Loucy (cell line): ENCODE data around the gene ITPRIP.
A peak's percentile ranks its signal among the peaks of the same experiment; 100 is the strongest.

Source experiments
- H2AFZ ChIP-seq: fragments of 200-600 bp; sonication (generic); 2 replicates; pipeline ENCODE4 v1.6.0; 2016; ENCODE audit warnings: antibody characterized with exemption, mild to moderate bottlenecking, low read length, moderate library complexity
- H3F3A ChIP-seq: fragments of 200-600 bp; 2 replicates; pipeline ENCODE4 v1.6.0; 2016; ENCODE audit warnings: antibody characterized with exemption, low read depth, mild to moderate bottlenecking
- H3K27me3 ChIP-seq: fragments of 200-600 bp; sonication (generic); 2 replicates; pipeline ENCODE4 v1.6.1; 2014; ENCODE audit warnings: low read length, mild to moderate bottlenecking; ENCODE audit not compliant: insufficient read depth, poor library complexity, severe bottlenecking
- H3K36me3 ChIP-seq: fragments of 200-600 bp; sonication (generic); 2 replicates; pipeline ENCODE4 v1.6.1; 2016; ENCODE audit warnings: low read length; ENCODE audit not compliant: insufficient read depth
- H3K4me1 ChIP-seq: fragments of 200-600 bp; sonication (generic); 2 replicates; pipeline ENCODE4 v1.5.1; 2014; ENCODE audit warnings: low read length, mild to moderate bottlenecking; ENCODE audit not compliant: insufficient read depth, poor library complexity, severe bottlenecking
- H3K4me2 ChIP-seq: fragments of 200-600 bp; sonication (generic); 2 replicates; pipeline ENCODE4 v1.6.0; 2014; ENCODE audit warnings: antibody characterized with exemption, low read length, low read depth, mild to moderate bottlenecking; ENCODE audit not compliant: poor library complexity, severe bottlenecking
- H3K4me3 ChIP-seq: fragments of 200-600 bp; sonication (generic); 2 replicates; pipeline ENCODE4 v1.5.1; 2014; ENCODE audit warnings: low read length, mild to moderate bottlenecking, mixed read lengths; ENCODE audit not compliant: poor library complexity, severe bottlenecking
- H3K79me2 ChIP-seq: fragments of 200-600 bp; sonication (generic); 2 replicates; pipeline ENCODE4 v1.6.1; 2014; ENCODE audit warnings: low read length; ENCODE audit not compliant: insufficient read depth
- H3K9ac ChIP-seq: fragments of 200-600 bp; sonication (generic); 2 replicates; pipeline ENCODE4 v1.6.0; 2014; ENCODE audit warnings: mild to moderate bottlenecking, low read depth, low read length, moderate library complexity; ENCODE audit not compliant: poor library complexity, severe bottlenecking
- H3K9me2 ChIP-seq: fragments of 200-600 bp; sonication (generic); replicated peaks from 2 replicates; pipeline ENCODE4 v1.6.1; 2016; ENCODE audit warnings: low read depth, low read length, mixed read lengths
- H3K9me3 ChIP-seq: fragments of 200-600 bp; sonication (generic); 2 replicates; pipeline ENCODE4 v1.6.1; 2014; ENCODE audit warnings: mild to moderate bottlenecking, antibody characterized with exemption, low read length, low read depth; ENCODE audit not compliant: insufficient read depth
- H4K20me1 ChIP-seq: fragments of 200-600 bp; sonication (generic); 2 replicates; pipeline ENCODE4 v1.6.0; 2014; ENCODE audit warnings: antibody characterized with exemption, low read length, mild to moderate bottlenecking; ENCODE audit not compliant: insufficient read depth, poor library complexity, severe bottlenecking
- EZH2phosphoT487 ChIP-seq: fragments of 200-600 bp; IDR thresholded peaks from 2 replicates; pipeline ENCODE4 v1.6.1; 2018; ENCODE audit warnings: antibody characterized with exemption, mild to moderate bottlenecking, moderate library complexity, borderline replicate concordance
- TF ChIP-seq, protein P1 (sequence below): fragments of 200-600 bp; sonication (generic); conservative IDR thresholded peaks from 2 replicates; pipeline ENCODE4 v1.5.1; 2014; ENCODE audit warnings: mild to moderate bottlenecking, antibody characterized with exemption, low read length

Gene ITPRIP

DNA sequence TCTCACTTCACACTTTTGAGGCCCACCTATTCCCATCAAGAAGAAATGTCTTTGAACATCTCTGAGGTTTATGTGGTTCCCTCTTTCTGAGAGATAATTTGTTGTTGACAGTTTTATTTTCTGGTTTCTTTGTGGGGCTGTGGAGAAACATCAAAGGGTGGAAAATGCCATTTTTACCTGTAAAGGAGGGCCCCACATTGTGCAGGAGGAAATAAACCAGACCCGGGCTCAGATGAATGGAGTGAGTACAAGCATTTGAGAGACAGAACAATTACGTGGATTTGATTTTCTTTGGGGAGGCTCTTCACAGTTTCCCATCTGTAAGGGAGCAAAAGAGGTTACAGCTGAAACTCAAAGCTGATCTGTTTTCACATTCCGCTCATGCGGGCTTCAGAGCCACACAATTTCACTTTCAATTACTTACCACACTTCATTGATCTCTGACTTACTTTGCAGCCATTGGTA, 29.8 kb downstream of the ITPRIP start:
- Histone ChIP-seq H3K9me2 (no peaks in the 10 kb centered on the region), H2AFZ (no peak overlapping the region), H3K4me3 (no peak overlapping the region), H3K4me2 (peak overlapping the region; percentile 1), H3K9ac (no peak overlapping the region), H3K4me1 (peaks cover 12% of the 10 kb centered on the region), H3K79me2 (peaks cover 11% of the 10 kb centered on the region; the same call in 1 of the 2 replicates), H3K27me3 (no peaks in the 10 kb centered on the region), H3F3A (no peaks in the 10 kb centered on the region), H4K20me1 (peaks cover 20% of the 10 kb centered on the region), H3K9me3 (no peaks in the 10 kb centered on the region), H3K36me3 (peaks cover 42% of the 10 kb centered on the region; the same call in 1 of the 2 replicates)
- TF ChIP-seq EZH2phosphoT487: no peak
- TF ChIP-seq, protein P1, sequence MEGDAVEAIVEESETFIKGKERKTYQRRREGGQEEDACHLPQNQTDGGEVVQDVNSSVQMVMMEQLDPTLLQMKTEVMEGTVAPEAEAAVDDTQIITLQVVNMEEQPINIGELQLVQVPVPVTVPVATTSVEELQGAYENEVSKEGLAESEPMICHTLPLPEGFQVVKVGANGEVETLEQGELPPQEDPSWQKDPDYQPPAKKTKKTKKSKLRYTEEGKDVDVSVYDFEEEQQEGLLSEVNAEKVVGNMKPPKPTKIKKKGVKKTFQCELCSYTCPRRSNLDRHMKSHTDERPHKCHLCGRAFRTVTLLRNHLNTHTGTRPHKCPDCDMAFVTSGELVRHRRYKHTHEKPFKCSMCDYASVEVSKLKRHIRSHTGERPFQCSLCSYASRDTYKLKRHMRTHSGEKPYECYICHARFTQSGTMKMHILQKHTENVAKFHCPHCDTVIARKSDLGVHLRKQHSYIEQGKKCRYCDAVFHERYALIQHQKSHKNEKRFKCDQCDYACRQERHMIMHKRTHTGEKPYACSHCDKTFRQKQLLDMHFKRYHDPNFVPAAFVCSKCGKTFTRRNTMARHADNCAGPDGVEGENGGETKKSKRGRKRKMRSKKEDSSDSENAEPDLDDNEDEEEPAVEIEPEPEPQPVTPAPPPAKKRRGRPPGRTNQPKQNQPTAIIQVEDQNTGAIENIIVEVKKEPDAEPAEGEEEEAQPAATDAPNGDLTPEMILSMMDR: no peak

DNA sequence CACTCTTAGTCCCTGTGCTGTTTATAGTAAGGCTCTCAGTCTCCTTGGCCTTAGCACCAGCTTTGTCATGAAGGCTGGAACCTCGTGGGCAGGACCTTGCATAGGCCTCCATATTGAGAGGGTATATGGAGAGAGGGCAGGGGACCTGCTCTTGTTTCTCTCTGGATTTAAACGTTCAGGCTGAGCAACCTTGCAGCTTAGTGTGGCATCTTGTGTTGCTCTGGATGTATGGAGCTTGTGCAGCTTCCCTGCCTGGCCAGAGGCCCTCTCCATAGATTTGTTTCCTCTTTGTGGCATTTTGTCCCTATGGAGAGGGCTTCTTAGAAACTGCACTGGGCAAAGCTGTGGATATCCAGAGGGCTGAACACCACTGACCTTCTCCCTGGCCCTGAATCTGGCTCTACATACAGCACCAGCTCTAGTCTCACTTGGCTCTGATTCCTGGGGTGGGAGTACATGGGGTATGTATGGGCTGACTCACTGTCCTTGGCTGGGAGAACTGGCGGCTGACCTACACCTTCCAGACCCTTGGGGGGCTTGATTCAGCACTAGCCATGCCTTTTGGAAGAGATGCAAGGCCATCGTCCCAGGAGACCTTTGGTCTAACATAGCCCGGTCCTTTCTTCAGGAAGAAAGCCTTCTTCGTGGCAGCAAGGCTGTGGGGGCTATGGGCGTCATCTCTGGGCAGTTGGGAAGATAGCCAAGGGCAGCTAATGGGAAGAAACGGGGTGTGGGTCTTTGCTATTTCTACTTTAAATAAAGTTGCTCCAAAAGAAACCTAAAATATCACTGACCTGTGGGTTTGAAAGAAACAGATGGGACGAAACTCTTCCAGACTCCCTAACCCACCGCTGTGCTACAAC, 30.5 kb downstream of the ITPRIP start:
- no peaks in the 10 kb centered on the region for H3K27me3 ChIP-seq
- no peaks in the 10 kb centered on the region for H3F3A ChIP-seq
- H3K36me3 ChIP-seq: peaks cover 35% of the 10 kb centered on the region; the same call in 1 of the 2 replicates
- H4K20me1 ChIP-seq: peaks cover 18% of the 10 kb centered on the region
- TF ChIP-seq EZH2phosphoT487: no peak
- TF ChIP-seq, protein P1: no peak
- no peak overlapping the region for H3K4me3 ChIP-seq
- peaks cover 12% of the 10 kb centered on the region for H3K4me1 ChIP-seq
- no peak overlapping the region for H3K9ac ChIP-seq
- no peak overlapping the region for H2AFZ ChIP-seq
- H3K9me2 ChIP-seq: no peaks in the 10 kb centered on the region
- no peak overlapping the region for H3K4me2 ChIP-seq
- H3K9me3 ChIP-seq: no peaks in the 10 kb centered on the region
- H3K79me2 ChIP-seq: peaks cover 6% of the 10 kb centered on the region; the same call in 1 of the 2 replicates

DNA sequence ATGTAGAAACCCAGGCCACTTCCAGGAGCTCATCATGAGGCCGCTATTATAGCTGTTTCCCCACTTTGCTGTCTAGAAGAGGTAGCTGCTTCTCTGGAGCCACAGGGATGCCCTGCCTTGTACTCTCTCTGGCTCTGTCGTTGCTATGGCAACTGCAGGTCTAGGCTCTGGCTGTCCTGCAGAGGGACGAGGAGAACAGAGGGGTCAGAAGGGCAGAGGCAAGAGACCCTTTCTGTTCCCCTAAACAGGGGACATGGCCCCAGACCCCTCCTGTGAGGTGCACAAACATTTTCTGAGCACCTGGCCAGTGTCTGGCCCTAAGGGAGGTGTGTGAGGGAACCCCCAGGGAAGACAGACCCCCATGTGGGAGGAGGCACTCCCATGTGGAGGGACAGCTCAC, 31.4 kb downstream of the ITPRIP start:
- no peaks in the 10 kb centered on the region; the same call in 1 of the 2 replicates for H3K79me2 ChIP-seq
- no peaks in the 10 kb centered on the region for H3K9me3 ChIP-seq
- H3K4me2 ChIP-seq: no peak overlapping the region
- no peaks in the 10 kb centered on the region for H3F3A ChIP-seq
- H2AFZ ChIP-seq: no peak overlapping the region
- no peak overlapping the region for H3K9ac ChIP-seq
- H3K36me3 ChIP-seq: peaks cover 26% of the 10 kb centered on the region; the same call in 1 of the 2 replicates
- TF ChIP-seq, protein P1: no peak
- no peak for TF ChIP-seq EZH2phosphoT487
- H3K4me3 ChIP-seq: no peak overlapping the region
- H3K27me3 ChIP-seq: no peaks in the 10 kb centered on the region
- H3K9me2 ChIP-seq: no peaks in the 10 kb centered on the region
- peaks cover 12% of the 10 kb centered on the region for H3K4me1 ChIP-seq
- peaks cover 12% of the 10 kb centered on the region for H4K20me1 ChIP-seq
